Measurements from ENCODE around the gene UNK.

Gene UNK

GRCh38 chr17:75751676-75752404 is 32.8 kb upstream of the UNK start:
- TF ChIP-seq CTCF (IDR thresholded peaks at IDR 0.05; ENCODE audit: low read depth, low read length): no peak
- DNase-seq (ENCODE audit: extremely low read depth, low read depth): no peak

GRCh38 chr17:75752405-75752709 is 32.2 kb upstream of the UNK start:
- no peak for DNase-seq (ENCODE audit: extremely low read depth, low read depth)
- no peak for TF ChIP-seq CTCF (IDR thresholded peaks at IDR 0.05; ENCODE audit: low read depth, low read length)

GRCh38 chr17:75752802-75753513 is 31.6 kb upstream of the UNK start:
- DNase-seq (ENCODE audit: extremely low read depth, low read depth): no peak
- TF ChIP-seq CTCF (IDR thresholded peaks at IDR 0.05; ENCODE audit: low read depth, low read length): no peak

- no peak for DNase-seq (ENCODE audit: extremely low read depth, low read depth)
- TF ChIP-seq CTCF (IDR thresholded peaks at IDR 0.05; ENCODE audit: low read depth, low read length): peak; percentile 37
Observed at GRCh38 chr17:75753514-75754377, 30.9 kb upstream of the UNK start.

- DNase-seq (ENCODE audit: extremely low read depth, low read depth): no peak
- no peak; the same call in 1 of the 2 replicates for TF ChIP-seq CTCF (IDR thresholded peaks at IDR 0.05; ENCODE audit: low read depth, low read length)
Observed at GRCh38 chr17:75754378-75755204, 30.0 kb upstream of the UNK start.

- no peak for DNase-seq (ENCODE audit: extremely low read depth, low read depth)
- no peak for TF ChIP-seq CTCF (IDR thresholded peaks at IDR 0.05; ENCODE audit: low read depth, low read length)
Observed at GRCh38 chr17:75755205-75755901, 29.3 kb upstream of the UNK start.

Measured in AG09319 (cell line).